GM21786 (cell line): ENCODE results near the gene NLGN1.
"Not testable (repeated sequence)": the region's sequence is repeated elsewhere in the genome, so short reads cannot be mapped to it uniquely, and the experiment has no call there.

ENCODE experiments used
- ATAC-seq: cut with Tn5 transposase; IDR thresholded peaks from one replicate; pipeline ENCODE4 v1.9.1; 2021; ENCODE audit not compliant: unreplicated experiment

Gene NLGN1

GRCh38 chr3:173429527-173429926 lies 32.0 kb downstream of the NLGN1 start:
- no peak for ATAC-seq

- no peak for ATAC-seq
These were observed 33.0 kb downstream of the NLGN1 start for GRCh38 chr3:173430576-173430975.

GRCh38 chr3:173439004-173439403 lies 41.5 kb downstream of the NLGN1 start:
- ATAC-seq = no peak

- ATAC-seq = no peak
These were observed 43.0 kb downstream of the NLGN1 start for GRCh38 chr3:173440514-173440913.

- ATAC-seq = not testable (repeated sequence)
These were observed 54.0 kb downstream of the NLGN1 start for GRCh38 chr3:173451561-173451960.

GRCh38 chr3:173463250-173463649 lies 65.7 kb downstream of the NLGN1 start:
- ATAC-seq = no peak

- no peak for ATAC-seq
These were observed 67.6 kb downstream of the NLGN1 start for GRCh38 chr3:173465112-173465511.

- no peak for ATAC-seq
These were observed 68.5 kb downstream of the NLGN1 start for GRCh38 chr3:173465898-173466678.

- no peak for ATAC-seq
These were observed 70.0 kb downstream of the NLGN1 start for GRCh38 chr3:173467501-173467900.

- no peak for ATAC-seq
These were observed 75.7 kb downstream of the NLGN1 start for GRCh38 chr3:173473237-173473636.

- no peak for ATAC-seq
These were observed 81.8 kb downstream of the NLGN1 start for GRCh38 chr3:173479301-173479700.

- no peak for ATAC-seq
These were observed 104.5 kb downstream of the NLGN1 start for GRCh38 chr3:173501931-173502489.

GRCh38 chr3:173502983-173503568 lies 105.5 kb downstream of the NLGN1 start:
- no peak for ATAC-seq

- ATAC-seq = no peak
These were observed 113.0 kb downstream of the NLGN1 start for GRCh38 chr3:173510565-173510964.

GRCh38 chr3:173513123-173513522 lies 115.6 kb downstream of the NLGN1 start:
- ATAC-seq = peak; percentile 85

- ATAC-seq = peak; percentile 97
These were observed 131.6 kb downstream of the NLGN1 start for GRCh38 chr3:173529062-173529711.

- no peak for ATAC-seq
These were observed 134.1 kb downstream of the NLGN1 start for GRCh38 chr3:173531602-173532001.

GRCh38 chr3:173538410-173538809 lies 140.9 kb downstream of the NLGN1 start:
- ATAC-seq = no peak

- not testable (repeated sequence) for ATAC-seq
These were observed 148.0 kb downstream of the NLGN1 start for GRCh38 chr3:173545590-173545989.

GRCh38 chr3:173547070-173547469 lies 149.5 kb downstream of the NLGN1 start:
- ATAC-seq = no peak

GRCh38 chr3:173548261-173548660 lies 150.7 kb downstream of the NLGN1 start:
- ATAC-seq = no peak

- no peak for ATAC-seq
These were observed 155.0 kb downstream of the NLGN1 start for GRCh38 chr3:173552526-173552925.
